Spleen (tissue), 7 donors: ENCODE measurements around the gene GLP2R.

Experiments
- POLR2AphosphoS5 ChIP-seq, 3 donors: sonication (generic); formaldehyde crosslinking; IDR thresholded peaks; one replicate each; pipeline ENCODE4 v1.5.1; 2017; ENCODE audit warnings: antibody characterized with exemption in 3 of 3
- TF ChIP-seq, protein P1 (sequence below), 11 experiments: fragments of 200-600 bp in 7 of 11; fragments of 450-650 bp in 4 of 11; sonication (generic) in 4 of 11; IDR thresholded peaks in 8 of 11; conservative IDR thresholded peaks in 3 of 11; 1 replicate in 7 of 11; 2 replicates in 4 of 11; pipeline versions ENCODE4 v1.4.0 to v1.8.0; 2016 to 2021; ENCODE audit warnings: antibody characterized with exemption in 11 of 11, inconsistent platforms in 4 of 11, mild to moderate bottlenecking in 1 of 11
- donor health status: DM: no; HTN: no; CAD: no; lungs with moderate emphysema.
- donor health status: DM: no; HTN: no; CAD: no.
- donor health status: DM: no; HTN: no; CAD: no.

DNA sequence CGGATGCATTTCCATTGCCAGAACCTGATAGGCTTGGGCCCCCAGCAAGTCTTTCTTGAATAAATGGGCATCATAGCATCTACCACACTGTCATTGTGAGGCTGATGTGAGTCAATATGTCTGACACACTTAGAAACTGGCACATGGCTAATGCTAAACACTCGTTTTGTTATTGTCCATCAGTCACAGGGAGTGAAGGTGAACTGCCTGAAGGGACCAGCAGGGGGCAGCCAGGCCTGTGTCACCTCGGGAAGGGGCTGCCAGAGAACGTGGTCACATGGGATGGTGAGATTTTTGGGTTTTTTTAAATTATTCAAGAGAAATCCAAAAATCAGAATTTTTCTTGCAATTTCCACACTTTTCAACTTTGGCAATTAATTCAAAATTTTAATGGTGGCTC lies 80.2 kb downstream of the GLP2R start:
- TF ChIP-seq POLR2AphosphoS5 (IDR thresholded peaks at IDR 0.05) = no peak
- TF ChIP-seq, protein P1, sequence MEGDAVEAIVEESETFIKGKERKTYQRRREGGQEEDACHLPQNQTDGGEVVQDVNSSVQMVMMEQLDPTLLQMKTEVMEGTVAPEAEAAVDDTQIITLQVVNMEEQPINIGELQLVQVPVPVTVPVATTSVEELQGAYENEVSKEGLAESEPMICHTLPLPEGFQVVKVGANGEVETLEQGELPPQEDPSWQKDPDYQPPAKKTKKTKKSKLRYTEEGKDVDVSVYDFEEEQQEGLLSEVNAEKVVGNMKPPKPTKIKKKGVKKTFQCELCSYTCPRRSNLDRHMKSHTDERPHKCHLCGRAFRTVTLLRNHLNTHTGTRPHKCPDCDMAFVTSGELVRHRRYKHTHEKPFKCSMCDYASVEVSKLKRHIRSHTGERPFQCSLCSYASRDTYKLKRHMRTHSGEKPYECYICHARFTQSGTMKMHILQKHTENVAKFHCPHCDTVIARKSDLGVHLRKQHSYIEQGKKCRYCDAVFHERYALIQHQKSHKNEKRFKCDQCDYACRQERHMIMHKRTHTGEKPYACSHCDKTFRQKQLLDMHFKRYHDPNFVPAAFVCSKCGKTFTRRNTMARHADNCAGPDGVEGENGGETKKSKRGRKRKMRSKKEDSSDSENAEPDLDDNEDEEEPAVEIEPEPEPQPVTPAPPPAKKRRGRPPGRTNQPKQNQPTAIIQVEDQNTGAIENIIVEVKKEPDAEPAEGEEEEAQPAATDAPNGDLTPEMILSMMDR (IDR thresholded peaks at IDR 0.05 in 8 of 11, conservative IDR thresholded peaks at IDR 0.05 in 3 of 11) = peak; percentile 24 to 73 (median 58)
